ENCODE results near the gene INSIG1. TPM values are rescaled to one million over a fixed set of nuclear protein-coding genes. Genes with fewer than 3 reads are reported as not detected.

Gene INSIG1
- total RNA-seq, 4 donors from 2014 or later: 17.5 to 79.4 (median 29.8) TPM

- peak overlapping the region in 1 of 3 donors; percentile 91 for H3K27ac ChIP-seq
- H3K9me3 ChIP-seq: no peaks in the 10 kb centered on the region
- peaks cover 10% of the 10 kb centered on the region in 2 donors for H3K4me1 ChIP-seq
- H3K4me3 ChIP-seq (replicated peaks in 1 of 3): no peak overlapping the region
- H3K36me3 ChIP-seq: no peaks in the 10 kb centered on the region
- 63 to 64% methylated on average over 18 of the region's 18 CpGs for whole genome bisulfite sequencing, 2 donors
- no peak for TF ChIP-seq CTCF (IDR thresholded peaks at IDR 0.05)
- TF ChIP-seq POLR2A (IDR thresholded peaks at IDR 0.05): no peak
- intact Hi-C loops (cut with DNase I): loop anchor here (5.0 kb wide), 1 partner anchor 89 kb away; no protein-coding TSS in a partner anchor
- DNase-seq: no peak
- no peaks in the 10 kb centered on the region for H3K27me3 ChIP-seq
Observed at GRCh38 chr7:155296006-155296787, 1.5 kb upstream of the INSIG1 start.

GRCh38 chr7:155296788-155297516 lies 726 bp upstream of the INSIG1 start:
- Histone ChIP-seq H3K4me3 (replicated peaks in 1 of 3) (peak overlapping the region; percentile 27 to 85 (median 66)), H3K4me1 (peaks cover 10% of the 10 kb centered on the region in 2 donors), H3K9me3 (no peaks in the 10 kb centered on the region), H3K36me3 (no peaks in the 10 kb centered on the region), H3K27me3 (no peaks in the 10 kb centered on the region), H3K27ac (peak overlapping the region; percentile 44 to 91 (median 77))
- DNase-seq: peak; percentile 48 to 52
- intact Hi-C loops (cut with DNase I): loop anchor here (5.0 kb wide), 1 partner anchor 90 kb away; no protein-coding TSS in a partner anchor
- 2 to 6% methylated on average over 12 to 34 of the region's 57 CpGs for WGBS, 2 donors
- TF ChIP-seq CTCF (IDR thresholded peaks at IDR 0.05) (peak in 5 of 6 experiments; percentile 8 to 62 (median 31)), POLR2A (IDR thresholded peaks at IDR 0.05) (no peak)

GRCh38 chr7:155298288-155298833 lies 683 bp downstream of the INSIG1 start:
- H3K36me3 ChIP-seq: peaks cover 0 to 3% of the 10 kb centered on the region in 2 donors
- H3K4me1 ChIP-seq: peaks cover 10% of the 10 kb centered on the region in 2 donors
- intact Hi-C loops (cut with DNase I): loop anchor here (5.0 kb wide), 1 partner anchor 91 kb away; no protein-coding TSS in a partner anchor
- DNase-seq: no peak
- 2 to 3% methylated on average over 13 to 20 of the region's 34 CpGs for WGBS, 2 donors
- H3K4me3 ChIP-seq (replicated peaks in 1 of 3): peak overlapping the region; percentile 50 to 90 (median 85)
- H3K27ac ChIP-seq: peak overlapping the region; percentile 76 to 88 (median 83)
- TF ChIP-seq CTCF (IDR thresholded peaks at IDR 0.05) (no peak), POLR2A (IDR thresholded peaks at IDR 0.05) (no peak)
- H3K9me3 ChIP-seq: no peaks in the 10 kb centered on the region
- no peaks in the 10 kb centered on the region for H3K27me3 ChIP-seq

GRCh38 chr7:155298834-155299534 lies 1.3 kb downstream of the INSIG1 start:
- WGBS, 2 donors: 2 to 3% methylated on average over 14 to 20 of the region's 27 CpGs
- peaks cover 10% of the 10 kb centered on the region in 2 donors for H3K4me1 ChIP-seq
- H3K4me3 ChIP-seq (replicated peaks in 1 of 3): peak overlapping the region in 2 of 3 donors; percentile 85 to 90
- DNase-seq: peak; percentile 94
- H3K9me3 ChIP-seq: no peaks in the 10 kb centered on the region
- TF ChIP-seq POLR2A (IDR thresholded peaks at IDR 0.05) (peak in 1 of 2 donors; percentile 71), CTCF (IDR thresholded peaks at IDR 0.05) (peak in 1 of 6 experiments; percentile 11)
- H3K36me3 ChIP-seq: peaks cover 0 to 3% of the 10 kb centered on the region in 2 donors
- H3K27me3 ChIP-seq: no peaks in the 10 kb centered on the region
- intact Hi-C loops (cut with DNase I): loop anchor here (5.0 kb wide), 1 partner anchor 92 kb away; no protein-coding TSS in a partner anchor
- peak overlapping the region; percentile 76 to 88 (median 83) for H3K27ac ChIP-seq
